ENCODE results near the gene ONECUT2.

Gene ONECUT2

GRCh38 chr18:57431002-57431382, 4.2 kb upstream of the ONECUT2 start:
- in situ Hi-C loops (cut with HindIII; ENCODE audit: low sequenced_read_pairs): no loop called here

- in situ Hi-C loops (cut with HindIII; ENCODE audit: low sequenced_read_pairs): no loop called here
These were observed 3.6 kb upstream of the ONECUT2 start for GRCh38 chr18:57431467-57432080.

- in situ Hi-C loops (cut with HindIII; ENCODE audit: low sequenced_read_pairs): no loop called here
These were observed 3.0 kb upstream of the ONECUT2 start for GRCh38 chr18:57432140-57432539.

GRCh38 chr18:57432751-57433400, 2.3 kb upstream of the ONECUT2 start:
- in situ Hi-C loops (cut with HindIII; ENCODE audit: low sequenced_read_pairs): no loop called here

- in situ Hi-C loops (cut with HindIII; ENCODE audit: low sequenced_read_pairs): no loop called here
These were observed 1.7 kb upstream of the ONECUT2 start for GRCh38 chr18:57433482-57433881.

GRCh38 chr18:57433934-57434535, 1.1 kb upstream of the ONECUT2 start:
- in situ Hi-C loops (cut with HindIII; ENCODE audit: low sequenced_read_pairs): no loop called here

GRCh38 chr18:57435846-57436190, 644 bp downstream of the ONECUT2 start:
- in situ Hi-C loops (cut with HindIII; ENCODE audit: low sequenced_read_pairs): no loop called here

- in situ Hi-C loops (cut with HindIII; ENCODE audit: low sequenced_read_pairs): no loop called here
These were observed 1.2 kb downstream of the ONECUT2 start for GRCh38 chr18:57436191-57436964.

GRCh38 chr18:57436965-57437333, 1.8 kb downstream of the ONECUT2 start:
- in situ Hi-C loops (cut with HindIII; ENCODE audit: low sequenced_read_pairs): no loop called here

- in situ Hi-C loops (cut with HindIII; ENCODE audit: low sequenced_read_pairs): no loop called here
These were observed 2.2 kb downstream of the ONECUT2 start for GRCh38 chr18:57437402-57437765.

GRCh38 chr18:57437766-57438671, 2.8 kb downstream of the ONECUT2 start:
- in situ Hi-C loops (cut with HindIII; ENCODE audit: low sequenced_read_pairs): no loop called here

- in situ Hi-C loops (cut with HindIII; ENCODE audit: low sequenced_read_pairs): no loop called here
These were observed 3.8 kb downstream of the ONECUT2 start for GRCh38 chr18:57438743-57439608.

- in situ Hi-C loops (cut with HindIII; ENCODE audit: low sequenced_read_pairs): no loop called here
These were observed 4.4 kb downstream of the ONECUT2 start for GRCh38 chr18:57439609-57439968.

GRCh38 chr18:57439985-57440330, 4.8 kb downstream of the ONECUT2 start:
- in situ Hi-C loops (cut with HindIII; ENCODE audit: low sequenced_read_pairs): no loop called here

GRCh38 chr18:57440331-57441070, 5.3 kb downstream of the ONECUT2 start:
- in situ Hi-C loops (cut with HindIII; ENCODE audit: low sequenced_read_pairs): no loop called here

- in situ Hi-C loops (cut with HindIII; ENCODE audit: low sequenced_read_pairs): no loop called here
These were observed 6.1 kb downstream of the ONECUT2 start for GRCh38 chr18:57441071-57441794.

- in situ Hi-C loops (cut with HindIII; ENCODE audit: low sequenced_read_pairs): no loop called here
These were observed 8.1 kb downstream of the ONECUT2 start for GRCh38 chr18:57443247-57443646.

GRCh38 chr18:57443702-57444101, 8.5 kb downstream of the ONECUT2 start:
- in situ Hi-C loops (cut with HindIII; ENCODE audit: low sequenced_read_pairs): no loop called here

GRCh38 chr18:57444301-57444759, 9.2 kb downstream of the ONECUT2 start:
- in situ Hi-C loops (cut with HindIII; ENCODE audit: low sequenced_read_pairs): no loop called here
